Adrenal gland (tissue), 12 donors: ENCODE results near the gene BRSK2. TPM values are rescaled to one million over a fixed set of nuclear protein-coding genes. Genes with fewer than 3 reads are reported as not detected.

Experiments used
- DNase-seq, 7 donors: peaks; one replicate each; pipeline ENCODE4 v3.0.0-alpha.2; 2019 to 2020
- H3K27ac ChIP-seq, 5 donors: fragments of 200-600 bp; sonication (generic) in 4 of 5; 1 replicate in 3 of 5; 2 replicates in 2 of 5; pipeline versions ENCODE4 v1.5.1 to v1.8.0; 2016 to 2020; ENCODE audit warnings: mild to moderate bottlenecking in 1 of 5
- H3K27me3 ChIP-seq: fragments of 200-600 bp; 2 replicates; pipeline ENCODE4 v1.8.0; 2021
- H3K36me3 ChIP-seq, 2 donors: fragments of 200-600 bp; replicated peaks in 1 of 2; 1 replicate in 1 of 2; 2 replicates in 1 of 2; pipeline versions ENCODE4 v1.5.1 to v1.8.0; 2018 to 2022
- H3K4me1 ChIP-seq, 2 donors: fragments of 200-600 bp; replicated peaks in 1 of 2; 1 replicate in 1 of 2; 2 replicates in 1 of 2; pipeline versions ENCODE4 v1.5.1 to v1.8.0; 2018 to 2021
- H3K4me3 ChIP-seq, 4 donors: fragments of 200-600 bp; sonication (generic) in 3 of 4; one replicate each; pipeline ENCODE4 v1.5.1; 2016 to 2018
- H3K9me3 ChIP-seq, 3 donors: fragments of 200-600 bp; sonication (generic) in 1 of 3; replicated peaks in 1 of 3; 1 replicate in 2 of 3; 2 replicates in 1 of 3; pipeline versions ENCODE4 v1.5.1 to v1.8.0; 2016 to 2021
- POLR2A ChIP-seq, 2 donors: fragments of 450-650 bp; IDR thresholded peaks; one replicate each; pipeline ENCODE4 v1.6.1; 2017; ENCODE audit warnings: antibody characterized with exemption in 2 of 2, mild to moderate bottlenecking in 2 of 2, moderate library complexity in 1 of 2
- WGBS, 4 donors: extraction: QIAGEN DNeasy Blood & Tissue Kit in 2 of 4; methylation state at CpG; one replicate each; pipeline versions ENCODE4 v1.1.5 to v1.1.7; 2013 to 2017; 5-methylcytosine and 5-hydroxymethylcytosine counted together
- intact Hi-C, 2 donors: fragments of 100-400 bp; cut with DNase I; formaldehyde crosslinking; loops; one replicate each; pipeline versions ENCODE4 v1.14.1 to v1.15.0; 2022 to 2023
- polyA plus RNA-seq, 3 donors: library from polyadenylated mRNA; stranded (reverse); fragments of 200-250 nt in 2 of 3; fragments of 350-450 nt in 1 of 3; fragmentation: Illumina TruSeq in 1 of 3; extraction: RNeasy Lipid Tissue Mini Kit (QIAGEN cat#74804) in 1 of 3; gene quantifications; one replicate each; pipeline ENCODE4 v1.2.3, GENCODE V29; 2013 to 2014
- total RNA-seq, 9 donors: library from RNA; depleted of rRNA in 4 of 9; stranded (reverse); fragments of >200 nt in 4 of 9; fragments of 120-200 nt in 1 of 9; fragmentation: NEBNext Ultra II Directional in 1 of 9; extraction: Animal tissue kit (Norgen Biotek cat#: 25700) in 1 of 9; gene quantifications; one replicate each; pipeline versions ENCODE4 v1.1.0 to v1.2.4, GENCODE V29; 2013 to 2023
- TF ChIP-seq, protein P1 (sequence below), 6 experiments: fragments of 450-650 bp in 4 of 6; fragments of 200-600 bp in 2 of 6; sonication (generic) in 1 of 6; IDR thresholded peaks; 1 replicate in 5 of 6; 2 replicates in 1 of 6; pipeline versions ENCODE4 v1.5.1 to v1.8.0; 2016 to 2021; ENCODE audit warnings: antibody characterized with exemption in 6 of 6, mild to moderate bottlenecking in 2 of 6, moderate library complexity in 1 of 6
- donor health status: healthy with polysubstance abuse.
- donor health status: Bipolar disorder and iron deficiency.
- donor health status: DM: yes; HTN: yes; CAD: no.
- donor health status: DM: no; HTN: no; CAD: no.
- donor health status: DM: no; HTN: no; CAD: no.
- donor health status: DM: yes; HTN: yes; CAD: no.

BRSK2 gene
- total and polyA plus RNA-seq, 12 donors: 0.18 to 24.5 (median 1.4) TPM; not detected in 1

DNA sequence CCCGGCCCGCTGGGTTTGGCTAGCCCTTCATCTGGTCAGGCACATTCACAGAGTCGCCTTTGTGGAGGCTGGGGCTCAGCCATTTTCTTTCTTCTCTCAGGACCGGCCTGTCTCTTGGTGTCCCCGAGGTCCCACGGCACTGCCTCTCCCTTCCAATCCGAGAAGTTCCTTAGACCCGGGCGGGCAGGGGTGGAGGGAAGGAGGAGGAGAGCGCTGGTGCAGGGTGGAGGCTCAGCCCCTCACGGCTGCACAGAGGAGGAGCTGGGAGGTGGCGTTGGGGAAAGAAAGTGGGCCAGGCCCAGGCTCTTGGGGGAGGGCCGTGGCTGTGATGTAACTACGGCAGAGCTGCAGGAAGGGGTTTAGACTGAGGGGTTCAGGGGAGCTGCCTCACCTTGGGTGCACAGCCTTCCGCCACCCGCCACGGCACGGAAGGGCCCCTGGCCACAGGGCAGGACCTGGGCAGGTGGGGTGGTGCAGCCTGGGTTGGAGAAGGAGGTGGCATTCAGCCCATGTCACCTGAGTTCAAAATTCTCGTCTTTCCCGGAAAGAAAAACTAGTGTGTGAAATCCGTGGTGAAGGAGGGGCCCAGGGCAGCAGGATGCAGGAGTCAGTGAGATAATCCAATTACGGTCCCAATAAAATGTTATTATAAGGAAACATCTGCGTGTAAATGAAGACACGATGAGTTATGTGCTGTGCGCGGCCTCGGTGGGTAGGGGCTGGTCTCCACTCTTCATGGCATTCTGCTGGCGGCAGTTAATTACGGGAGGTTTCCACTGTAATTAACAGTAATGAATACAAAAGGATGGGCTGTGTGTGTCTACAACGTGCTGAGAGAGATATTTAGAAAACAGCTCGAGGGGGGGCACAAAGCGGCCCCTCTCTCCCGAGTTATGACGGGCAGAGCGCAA is 1.7 kb downstream of the BRSK2 start:
- peak in 1 of 7 donors; percentile 67 for DNase-seq
- Histone ChIP-seq H3K4me3 (no peak overlapping the region), H3K27ac (peak overlapping the region in 1 of 5 donors; percentile 41), H3K36me3 (no peaks in the 10 kb centered on the region), H3K9me3 (no peaks in the 10 kb centered on the region), H3K27me3 (peaks cover 18% of the 10 kb centered on the region), H3K4me1 (peaks cover 5 to 9% of the 10 kb centered on the region in 2 donors)
- intact Hi-C loops: no loop called here
- TF ChIP-seq, protein P1, sequence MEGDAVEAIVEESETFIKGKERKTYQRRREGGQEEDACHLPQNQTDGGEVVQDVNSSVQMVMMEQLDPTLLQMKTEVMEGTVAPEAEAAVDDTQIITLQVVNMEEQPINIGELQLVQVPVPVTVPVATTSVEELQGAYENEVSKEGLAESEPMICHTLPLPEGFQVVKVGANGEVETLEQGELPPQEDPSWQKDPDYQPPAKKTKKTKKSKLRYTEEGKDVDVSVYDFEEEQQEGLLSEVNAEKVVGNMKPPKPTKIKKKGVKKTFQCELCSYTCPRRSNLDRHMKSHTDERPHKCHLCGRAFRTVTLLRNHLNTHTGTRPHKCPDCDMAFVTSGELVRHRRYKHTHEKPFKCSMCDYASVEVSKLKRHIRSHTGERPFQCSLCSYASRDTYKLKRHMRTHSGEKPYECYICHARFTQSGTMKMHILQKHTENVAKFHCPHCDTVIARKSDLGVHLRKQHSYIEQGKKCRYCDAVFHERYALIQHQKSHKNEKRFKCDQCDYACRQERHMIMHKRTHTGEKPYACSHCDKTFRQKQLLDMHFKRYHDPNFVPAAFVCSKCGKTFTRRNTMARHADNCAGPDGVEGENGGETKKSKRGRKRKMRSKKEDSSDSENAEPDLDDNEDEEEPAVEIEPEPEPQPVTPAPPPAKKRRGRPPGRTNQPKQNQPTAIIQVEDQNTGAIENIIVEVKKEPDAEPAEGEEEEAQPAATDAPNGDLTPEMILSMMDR (IDR thresholded peaks at IDR 0.05): no peak
- TF ChIP-seq POLR2A (IDR thresholded peaks at IDR 0.05): no peak
- 46 to 51% (median 48%) methylated on average over 30 to 35 of the region's 35 CpGs for WGBS, 4 donors

DNA sequence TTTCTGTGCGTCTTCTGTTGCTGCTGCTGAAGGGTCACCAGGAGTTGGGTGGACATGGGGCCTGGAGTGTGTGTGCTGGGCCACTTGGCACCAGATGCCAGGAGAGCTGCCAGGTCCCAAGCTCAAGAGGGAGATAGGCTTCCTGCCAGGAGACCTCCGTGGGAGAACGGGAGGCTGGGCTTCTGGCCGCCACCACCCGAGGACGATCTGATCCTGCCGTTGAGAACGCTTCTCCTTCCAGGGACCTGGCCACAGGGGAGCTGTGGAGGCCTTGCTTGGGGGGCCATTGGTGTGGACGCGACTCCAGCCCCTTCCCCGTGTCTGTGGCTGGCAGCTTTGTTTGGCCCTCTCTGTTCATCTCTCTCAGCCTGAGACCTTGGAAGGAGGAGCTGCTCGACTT is 2.4 kb downstream of the BRSK2 start:
- no peaks in the 10 kb centered on the region for H3K36me3 ChIP-seq
- H3K9me3 ChIP-seq: no peaks in the 10 kb centered on the region
- no peak for TF ChIP-seq POLR2A (IDR thresholded peaks at IDR 0.05)
- TF ChIP-seq, protein P1 (IDR thresholded peaks at IDR 0.05): no peak
- intact Hi-C loops: no loop called here
- H3K4me1 ChIP-seq: peaks cover 5 to 9% of the 10 kb centered on the region in 2 donors
- peaks cover 18% of the 10 kb centered on the region for H3K27me3 ChIP-seq
- WGBS, 4 donors: 52 to 75% (median 68%) methylated on average over 5 to 12 of the region's 12 CpGs
- no peak for DNase-seq
- H3K4me3 ChIP-seq: no peak overlapping the region
- H3K27ac ChIP-seq: peak overlapping the region in 1 of 5 donors; percentile 17

DNA sequence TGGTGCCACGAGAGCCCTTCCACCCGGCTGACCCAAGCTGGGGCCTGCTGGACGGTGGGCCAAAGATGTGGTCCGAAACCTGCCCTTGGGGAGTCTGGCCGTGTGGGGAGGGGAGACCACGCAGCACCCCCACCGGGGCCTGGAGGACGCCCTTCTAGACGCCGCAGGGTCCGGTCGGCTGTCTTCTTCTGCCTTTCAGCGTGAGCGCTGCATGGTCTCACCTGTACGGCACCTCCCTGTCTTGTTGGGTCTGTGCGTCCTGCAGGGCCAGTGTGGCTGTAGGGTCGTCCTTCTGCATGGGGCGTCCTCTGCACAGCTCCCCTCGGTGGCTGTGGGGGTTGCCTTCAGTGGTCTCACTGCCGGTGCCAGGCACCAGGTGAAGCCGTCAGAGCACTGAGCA is 2.8 kb downstream of the BRSK2 start:
- H3K4me3 ChIP-seq: no peak overlapping the region
- H3K9me3 ChIP-seq: no peaks in the 10 kb centered on the region
- WGBS, 4 donors: 84 to 91% (median 87%) methylated on average over 10 to 21 of the region's 21 CpGs; no CpG with 5 or more reads in 1 of the 4 donors
- no peak for TF ChIP-seq POLR2A (IDR thresholded peaks at IDR 0.05)
- intact Hi-C loops: no loop called here
- peaks cover 18% of the 10 kb centered on the region for H3K27me3 ChIP-seq
- H3K4me1 ChIP-seq: peaks cover 5 to 9% of the 10 kb centered on the region in 2 donors
- H3K27ac ChIP-seq: no peak overlapping the region
- DNase-seq: no peak
- no peaks in the 10 kb centered on the region for H3K36me3 ChIP-seq

DNA sequence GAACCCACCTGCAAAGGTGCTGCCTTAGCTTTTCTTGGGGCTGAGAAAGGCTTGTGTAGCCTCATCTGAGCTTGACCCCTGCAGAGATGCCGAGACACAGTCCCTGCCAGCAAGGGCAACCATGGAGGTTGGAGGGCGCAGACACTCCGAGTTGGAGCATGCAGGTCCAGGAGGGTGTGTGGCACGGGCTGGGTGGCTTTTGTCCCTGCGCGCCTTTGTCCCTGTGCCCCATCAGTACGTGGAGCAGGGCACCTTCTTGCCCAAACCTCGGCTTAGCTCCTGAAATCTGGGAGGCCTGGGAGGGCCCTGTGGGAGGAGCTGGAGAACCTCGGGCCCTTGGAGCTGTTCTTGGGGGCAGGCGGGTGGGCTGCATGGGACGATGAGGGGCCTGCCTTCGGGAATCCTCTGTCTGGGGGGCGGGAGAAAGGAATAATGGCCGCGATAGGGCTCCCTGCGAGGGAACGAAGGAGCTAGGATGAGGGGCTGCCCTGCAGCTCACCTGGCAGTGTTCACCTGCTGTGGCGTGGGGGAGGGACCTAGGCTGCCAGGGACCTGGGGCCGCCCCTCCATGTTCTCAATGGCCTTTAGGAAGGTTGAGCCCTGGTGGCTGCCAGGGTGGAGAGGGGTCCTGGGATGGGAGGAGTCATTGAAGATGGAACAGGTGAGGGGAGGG is 3.4 kb downstream of the BRSK2 start:
- Histone ChIP-seq H3K9me3 (no peaks in the 10 kb centered on the region), H3K4me3 (no peak overlapping the region), H3K4me1 (peaks cover 5 to 9% of the 10 kb centered on the region in 2 donors), H3K27ac (no peak overlapping the region), H3K27me3 (peaks cover 18% of the 10 kb centered on the region), H3K36me3 (no peaks in the 10 kb centered on the region)
- no peak for DNase-seq
- 89 to 92% (median 91%) methylated on average over 17 to 19 of the region's 19 CpGs for WGBS, 4 donors
- TF ChIP-seq, protein P1 (IDR thresholded peaks at IDR 0.05): no peak
- TF ChIP-seq POLR2A (IDR thresholded peaks at IDR 0.05): no peak
- intact Hi-C loops: no loop called here
